BE2C (cell line): ENCODE data around the gene GPC5.
A peak's percentile ranks its signal among the peaks of the same experiment; 100 is the strongest.
"Not testable (repeated sequence)": the region's sequence is repeated elsewhere in the genome, so short reads cannot be mapped to it uniquely, and the experiment has no call there.

Experiments used
- DNase-seq: peaks from one replicate; pipeline ENCODE4 v3.0.0-alpha.2; 2020
- H3K27me3 ChIP-seq: fragments of 250-450 bp; sonication (Bioruptor Pico); 2 replicates; pipeline ENCODE4 v1.5.1; 2020; ENCODE audit warnings: mild to moderate bottlenecking
- H3K36me3 ChIP-seq: fragments of 250-450 bp; sonication (Bioruptor Pico); 2 replicates; pipeline ENCODE4 v1.5.1; 2020; ENCODE audit warnings: mild to moderate bottlenecking
- H3K4me1 ChIP-seq: fragments of 250-450 bp; sonication (Bioruptor Pico); 2 replicates; pipeline ENCODE4 v1.5.1; 2020
- H3K4me3 ChIP-seq: 2 replicates; pipeline ENCODE4 v1.5.1; 2011; ENCODE audit warnings: low read depth, low read length
- H3K9me3 ChIP-seq: fragments of 250-450 bp; sonication (Bioruptor Pico); 2 replicates; pipeline ENCODE4 v1.5.1; 2020
- TF ChIP-seq, protein P1 (sequence below): IDR thresholded peaks from 2 replicates; pipeline ENCODE4 v1.5.1; 2012; ENCODE audit warnings: mild to moderate bottlenecking, low read depth, low read length

GPC5 gene

DNA sequence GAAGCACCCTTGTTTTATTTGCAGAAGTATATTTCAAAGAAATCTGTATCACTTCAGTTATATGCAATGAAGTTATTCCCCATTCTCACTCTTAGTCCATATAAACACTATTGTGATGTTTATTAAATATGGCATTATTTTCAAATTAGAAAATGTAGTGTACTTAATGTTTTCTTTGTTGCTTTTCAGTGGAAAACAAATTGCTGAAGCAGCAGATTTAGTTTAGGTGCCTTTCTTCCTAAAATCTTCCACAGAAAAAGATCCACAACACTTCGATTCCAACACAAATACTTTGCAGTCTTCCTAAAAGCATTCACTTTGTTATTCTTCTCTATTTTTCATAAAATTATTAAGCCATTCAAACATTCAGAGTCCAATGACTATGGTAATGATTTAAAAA lies 1336.1 kb downstream of the GPC5 start:
- Histone ChIP-seq H3K9me3 (no peaks in the 10 kb centered on the region), H3K4me1 (no peaks in the 10 kb centered on the region)

DNA sequence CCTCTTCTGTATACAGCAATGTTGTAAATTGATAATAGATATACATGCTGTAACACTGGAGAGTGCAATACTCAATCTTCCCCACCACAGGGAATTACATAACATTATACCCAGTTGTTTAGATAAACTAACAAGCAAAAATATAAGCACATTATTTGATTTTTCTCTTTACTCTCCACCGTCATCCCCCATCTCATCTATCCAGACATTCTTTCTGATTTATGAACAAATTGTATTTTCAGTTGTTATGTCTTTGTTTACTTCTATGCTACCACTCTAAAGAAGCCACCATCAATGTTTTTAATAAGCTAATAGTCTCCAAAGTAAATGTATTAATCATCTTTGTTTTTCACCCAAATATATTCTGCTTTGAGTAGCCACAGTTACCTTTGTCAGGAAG lies 1337.5 kb downstream of the GPC5 start:
- no peaks in the 10 kb centered on the region for H3K36me3 ChIP-seq
- H3K27me3 ChIP-seq, result no peaks in the 10 kb centered on the region
- H3K9me3 ChIP-seq, result no peaks in the 10 kb centered on the region
- no peak for DNase-seq
- H3K4me3 ChIP-seq, result no peak overlapping the region
- TF ChIP-seq, protein P1, sequence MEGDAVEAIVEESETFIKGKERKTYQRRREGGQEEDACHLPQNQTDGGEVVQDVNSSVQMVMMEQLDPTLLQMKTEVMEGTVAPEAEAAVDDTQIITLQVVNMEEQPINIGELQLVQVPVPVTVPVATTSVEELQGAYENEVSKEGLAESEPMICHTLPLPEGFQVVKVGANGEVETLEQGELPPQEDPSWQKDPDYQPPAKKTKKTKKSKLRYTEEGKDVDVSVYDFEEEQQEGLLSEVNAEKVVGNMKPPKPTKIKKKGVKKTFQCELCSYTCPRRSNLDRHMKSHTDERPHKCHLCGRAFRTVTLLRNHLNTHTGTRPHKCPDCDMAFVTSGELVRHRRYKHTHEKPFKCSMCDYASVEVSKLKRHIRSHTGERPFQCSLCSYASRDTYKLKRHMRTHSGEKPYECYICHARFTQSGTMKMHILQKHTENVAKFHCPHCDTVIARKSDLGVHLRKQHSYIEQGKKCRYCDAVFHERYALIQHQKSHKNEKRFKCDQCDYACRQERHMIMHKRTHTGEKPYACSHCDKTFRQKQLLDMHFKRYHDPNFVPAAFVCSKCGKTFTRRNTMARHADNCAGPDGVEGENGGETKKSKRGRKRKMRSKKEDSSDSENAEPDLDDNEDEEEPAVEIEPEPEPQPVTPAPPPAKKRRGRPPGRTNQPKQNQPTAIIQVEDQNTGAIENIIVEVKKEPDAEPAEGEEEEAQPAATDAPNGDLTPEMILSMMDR, result no peak
- H3K4me1 ChIP-seq, result no peaks in the 10 kb centered on the region

More for the DNA sequence above, 1336.1 kb downstream of the GPC5 start:
- no peaks in the 10 kb centered on the region for H3K27me3 ChIP-seq
- no peak for DNase-seq
- TF ChIP-seq, protein P1, result no peak
- H3K4me3 ChIP-seq, result no peak overlapping the region
- H3K36me3 ChIP-seq, result no peaks in the 10 kb centered on the region

DNA sequence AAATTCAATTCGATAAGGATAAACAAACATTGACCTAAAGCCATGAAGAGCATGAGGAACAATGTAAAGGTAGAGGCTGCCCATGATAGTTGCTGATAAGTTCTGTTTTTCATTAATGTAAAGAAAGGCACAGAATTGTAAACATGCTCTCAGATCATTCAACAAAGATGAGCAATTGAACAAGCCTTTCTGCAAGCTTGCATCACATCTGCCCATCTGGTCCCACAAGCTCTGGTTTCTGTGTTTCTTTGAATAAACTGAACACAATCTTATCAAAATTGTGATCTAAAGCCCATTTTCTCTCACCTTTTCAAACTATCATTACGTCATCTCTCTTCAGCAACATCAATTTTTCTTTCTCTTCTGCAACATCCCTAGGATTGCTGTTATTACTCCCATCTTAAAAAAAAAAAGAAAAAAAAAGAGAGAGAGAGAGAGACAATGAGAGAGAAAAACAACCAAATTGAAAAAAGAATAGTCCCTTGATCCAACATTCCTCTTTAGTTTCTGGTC lies 1340.9 kb downstream of the GPC5 start:
- H3K9me3 ChIP-seq, result no peaks in the 10 kb centered on the region
- DNase-seq, result no peak
- TF ChIP-seq, protein P1, result no peak
- no peaks in the 10 kb centered on the region for H3K36me3 ChIP-seq
- H3K27me3 ChIP-seq, result no peaks in the 10 kb centered on the region
- H3K4me3 ChIP-seq, result no peak overlapping the region
- no peaks in the 10 kb centered on the region for H3K4me1 ChIP-seq

DNA sequence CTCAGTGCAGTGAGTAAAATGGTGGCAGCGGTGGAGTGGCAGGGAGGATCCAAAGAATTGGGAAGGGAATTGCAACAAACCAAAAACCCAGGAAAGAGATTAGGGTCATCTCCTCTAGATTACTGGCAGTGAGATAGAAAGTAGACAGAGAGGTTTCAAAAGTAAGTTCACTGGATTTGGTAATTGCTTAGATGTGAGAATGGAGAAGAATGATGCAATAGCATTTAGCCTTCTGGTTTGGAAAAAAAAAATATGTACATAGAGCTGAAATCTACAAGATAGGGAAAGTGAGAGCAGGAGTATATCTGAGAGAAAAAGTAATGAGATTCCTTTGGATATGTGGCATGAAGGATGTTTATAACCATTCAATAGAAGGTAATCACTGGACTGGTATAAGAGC lies 1345.6 kb downstream of the GPC5 start:
- Histone ChIP-seq H3K27me3 (no peaks in the 10 kb centered on the region), H3K4me1 (no peaks in the 10 kb centered on the region), H3K4me3 (no peak overlapping the region), H3K36me3 (no peaks in the 10 kb centered on the region), H3K9me3 (no peaks in the 10 kb centered on the region)
- TF ChIP-seq, protein P1, result no peak
- DNase-seq, result no peak

DNA sequence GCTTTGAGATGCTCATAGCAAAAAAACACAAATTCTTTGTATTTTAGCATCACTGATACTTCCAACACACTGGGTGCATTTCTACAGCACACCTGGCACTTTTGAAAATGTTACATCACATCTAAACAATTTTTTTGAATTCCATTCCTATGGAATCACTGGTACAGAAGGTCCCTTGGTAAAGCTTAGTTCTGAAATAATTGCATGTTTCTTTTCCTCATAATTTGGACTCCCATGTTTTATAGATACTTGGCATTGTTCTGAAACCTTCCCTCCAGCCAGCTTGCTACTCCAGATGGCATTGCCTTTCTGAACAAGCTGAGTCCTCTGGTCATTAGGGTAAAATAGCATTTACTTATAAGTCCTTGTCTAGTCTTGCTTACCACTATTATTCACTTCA lies 1346.8 kb downstream of the GPC5 start:
- TF ChIP-seq, protein P1, result no peak
- Histone ChIP-seq H3K4me1 (no peaks in the 10 kb centered on the region), H3K36me3 (no peaks in the 10 kb centered on the region), H3K9me3 (no peaks in the 10 kb centered on the region), H3K27me3 (no peaks in the 10 kb centered on the region), H3K4me3 (no peak overlapping the region)
- no peak for DNase-seq

DNA sequence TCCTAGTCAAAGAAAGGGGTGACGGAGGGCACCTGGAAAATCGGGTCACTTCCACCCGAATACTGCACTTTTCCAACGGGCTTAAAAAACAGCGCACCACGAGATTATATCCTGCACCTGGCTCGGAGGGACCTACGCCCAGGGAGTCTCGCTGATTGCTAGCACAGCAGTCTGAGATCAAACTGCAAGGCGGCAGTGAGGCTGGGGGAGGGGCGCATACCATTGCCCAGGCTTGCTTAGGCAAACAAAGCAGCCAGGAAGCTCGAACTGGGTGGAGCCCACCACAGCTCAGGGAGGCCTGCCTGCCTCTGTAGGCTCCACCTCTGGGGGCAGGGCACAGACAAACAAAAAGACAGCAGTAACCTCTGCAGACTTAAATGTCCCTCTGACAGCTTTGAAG lies 1354.3 kb downstream of the GPC5 start:
- H3K27me3 ChIP-seq, H3K4me1 ChIP-seq, H3K36me3 ChIP-seq, H3K9me3 ChIP-seq, H3K4me3 ChIP-seq: not testable (repeated sequence)
- peak; percentile 12 for DNase-seq

DNA sequence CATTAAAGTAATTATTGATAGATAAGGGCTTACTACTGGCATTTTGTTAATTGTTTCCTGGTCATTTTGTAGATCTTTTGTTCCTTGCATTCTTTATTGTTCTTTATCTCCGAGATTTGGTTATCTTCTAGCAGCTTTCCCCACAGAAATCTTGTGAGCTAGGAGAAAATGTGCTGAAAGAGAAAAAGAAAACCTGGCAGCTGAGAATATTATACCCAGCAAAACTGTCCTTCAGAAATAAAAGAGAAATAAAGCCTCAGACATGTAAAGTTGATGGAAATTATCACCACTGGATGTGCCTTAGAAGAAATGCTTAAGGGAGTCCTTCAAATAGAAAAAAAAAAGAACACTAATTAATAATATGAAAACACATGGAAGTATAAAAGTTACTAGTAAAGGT lies 1363.3 kb downstream of the GPC5 start:
- no peak overlapping the region for H3K4me3 ChIP-seq
- no peaks in the 10 kb centered on the region for H3K4me1 ChIP-seq
- no peaks in the 10 kb centered on the region for H3K27me3 ChIP-seq
- no peaks in the 10 kb centered on the region for H3K36me3 ChIP-seq
- no peaks in the 10 kb centered on the region for H3K9me3 ChIP-seq
- TF ChIP-seq, protein P1, result no peak
- DNase-seq, result no peak
